K562 (cell line): ENCODE measurements around the gene SUMF1. TPM values are rescaled to one million over a fixed set of nuclear protein-coding genes. Genes with fewer than 3 reads are reported as not detected.
A peak's percentile ranks its signal among the peaks of the same experiment; 100 is the strongest.

ENCODE experiments used
- RCOR1 ChIP-seq, 2 experiments: IDR thresholded peaks; 2 replicates each; pipeline ENCODE4 v1.6.1; 2012; ENCODE audit warnings: low read depth in 2 of 2, low read length in 2 of 2, borderline replicate concordance in 1 of 2, improper control_type of control experiment in 1 of 2
- STAT6 ChIP-seq: sonication (generic); formaldehyde crosslinking; IDR thresholded peaks from 2 replicates; pipeline ENCODE4 v1.8.1; 2023; ENCODE audit warnings: mild to moderate bottlenecking, missing genetic modification reagents
- polyA plus RNA-seq, 8 experiments: library from polyadenylated mRNA; depleted of rRNA in 4 of 8; stranded (reverse) in 5 of 8; unstranded in 3 of 8; fragments of >200 nt; fragmentation: Nextera tagmentation in 2 of 8; fragmentation: Illumina TruSeq in 1 of 8; extraction: Ambion mirVana in 2 of 8; extraction: Trizol in 1 of 8; gene quantifications; 2 replicates each; pipeline versions ENCODE4 v1.2.1 to v1.2.3, GENCODE V29; 2011 to 2014; ENCODE audit warnings: inconsistent platforms in 1 of 8, missing spikeins in 1 of 8
- total RNA-seq, 7 experiments: library from RNA; depleted of rRNA in 6 of 7; stranded (reverse); fragments of >200 nt in 6 of 7; fragmentation: Illumina TruSeq in 2 of 7; extraction: Trizol in 2 of 7; gene quantifications; 2 replicates each; pipeline versions ENCODE4 v1.2.1 to v1.2.3, GENCODE V29; 2011 to 2021; ENCODE audit warnings: low replicate concordance in 1 of 7
- TF ChIP-seq, protein P1 (sequence below): fragments of 450-650 bp; formaldehyde crosslinking; IDR thresholded peaks from 2 replicates; pipeline ENCODE4 v1.4.0; 2022; ENCODE audit warnings: mild to moderate bottlenecking, moderate library complexity
- TF ChIP-seq, protein P2 (sequence below): sonication (generic); formaldehyde crosslinking; IDR thresholded peaks from 2 replicates; pipeline ENCODE4 v1.8.0; 2023; ENCODE audit warnings: mild to moderate bottlenecking, missing genetic modification reagents

The SUMF1 gene
- total and polyA plus RNA-seq, 9 of the 15 experiments (the other 6 are each of a cell fraction or from before 2014, with no cell fraction given): 1.3 to 7.4 (median 4.2) TPM

- TF ChIP-seq, protein P1, sequence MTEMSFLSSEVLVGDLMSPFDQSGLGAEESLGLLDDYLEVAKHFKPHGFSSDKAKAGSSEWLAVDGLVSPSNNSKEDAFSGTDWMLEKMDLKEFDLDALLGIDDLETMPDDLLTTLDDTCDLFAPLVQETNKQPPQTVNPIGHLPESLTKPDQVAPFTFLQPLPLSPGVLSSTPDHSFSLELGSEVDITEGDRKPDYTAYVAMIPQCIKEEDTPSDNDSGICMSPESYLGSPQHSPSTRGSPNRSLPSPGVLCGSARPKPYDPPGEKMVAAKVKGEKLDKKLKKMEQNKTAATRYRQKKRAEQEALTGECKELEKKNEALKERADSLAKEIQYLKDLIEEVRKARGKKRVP: 0 out of 2 replicates have a peak, but pooled peaks have one; percentile 22
- peak in 1 of 2 experiments; percentile 3; a peak in 1 of 4 replicates for TF ChIP-seq RCOR1 (IDR thresholded peaks at IDR 0.05; ENCODE audit: borderline replicate concordance in 1 of 2, low read depth in 2 of 2, low read length in 2 of 2)
- TF ChIP-seq STAT6: 0 out of 2 replicates have a peak, but pooled peaks have one; percentile 7
- TF ChIP-seq, protein P2, sequence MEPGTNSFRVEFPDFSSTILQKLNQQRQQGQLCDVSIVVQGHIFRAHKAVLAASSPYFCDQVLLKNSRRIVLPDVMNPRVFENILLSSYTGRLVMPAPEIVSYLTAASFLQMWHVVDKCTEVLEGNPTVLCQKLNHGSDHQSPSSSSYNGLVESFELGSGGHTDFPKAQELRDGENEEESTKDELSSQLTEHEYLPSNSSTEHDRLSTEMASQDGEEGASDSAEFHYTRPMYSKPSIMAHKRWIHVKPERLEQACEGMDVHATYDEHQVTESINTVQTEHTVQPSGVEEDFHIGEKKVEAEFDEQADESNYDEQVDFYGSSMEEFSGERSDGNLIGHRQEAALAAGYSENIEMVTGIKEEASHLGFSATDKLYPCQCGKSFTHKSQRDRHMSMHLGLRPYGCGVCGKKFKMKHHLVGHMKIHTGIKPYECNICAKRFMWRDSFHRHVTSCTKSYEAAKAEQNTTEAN (CRISPR knock-in tag): 0 out of 2 replicates have a peak, but pooled peaks have one; percentile 47
Measured at GRCh38 chr3:4492208-4493013, 25.3 kb upstream of the SUMF1 start (continued).
